ENCODE data around the gene SLC25A53.

DNA sequence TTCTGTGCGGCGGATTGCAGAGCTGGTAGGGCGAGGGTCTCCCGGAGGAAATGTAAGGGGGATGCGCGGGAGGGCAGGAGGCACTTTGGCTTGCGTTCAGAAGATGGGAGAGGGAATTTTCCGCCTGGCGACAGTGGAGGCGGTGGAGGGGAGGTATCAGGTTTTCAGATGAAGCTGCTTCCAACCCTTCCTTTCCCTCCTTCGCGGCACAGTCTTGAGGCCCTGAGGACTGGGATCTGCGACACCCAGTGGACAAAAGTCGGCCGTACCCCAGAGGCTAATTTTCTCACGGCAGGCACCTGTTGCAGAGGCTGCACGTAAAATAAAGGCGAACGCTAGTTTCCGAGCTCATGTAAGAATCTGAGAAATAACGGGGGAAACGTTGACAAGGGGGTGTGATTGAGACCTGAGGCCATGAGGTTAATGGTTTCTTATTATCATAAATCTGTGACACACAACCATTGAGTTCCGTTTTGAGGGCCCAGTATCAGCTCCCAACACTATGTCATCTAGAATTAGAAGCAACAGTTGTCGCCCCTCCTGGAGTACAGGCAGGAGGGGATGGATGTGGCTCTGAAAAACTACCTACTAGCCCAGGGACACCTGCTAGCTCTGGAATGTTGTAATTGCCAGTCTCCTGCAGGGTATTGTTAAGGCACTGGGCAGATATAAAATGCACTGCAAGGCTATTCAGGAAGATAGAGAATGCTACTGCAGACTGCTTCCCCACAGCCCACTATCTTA lies 43.4 kb downstream of the SLC25A53 start:
- TF ChIP-seq CEBPB (IDR thresholded peaks at IDR 0.05) (no peak), POLR2A (IDR thresholded peaks at IDR 0.05; ENCODE audit: low read length) (no peak), BHLHE40 (IDR thresholded peaks at IDR 0.05; ENCODE audit: low read depth, low read length) (no peak), RFX5 (IDR thresholded peaks at IDR 0.05) (no peak)
- TF ChIP-seq, protein P1, sequence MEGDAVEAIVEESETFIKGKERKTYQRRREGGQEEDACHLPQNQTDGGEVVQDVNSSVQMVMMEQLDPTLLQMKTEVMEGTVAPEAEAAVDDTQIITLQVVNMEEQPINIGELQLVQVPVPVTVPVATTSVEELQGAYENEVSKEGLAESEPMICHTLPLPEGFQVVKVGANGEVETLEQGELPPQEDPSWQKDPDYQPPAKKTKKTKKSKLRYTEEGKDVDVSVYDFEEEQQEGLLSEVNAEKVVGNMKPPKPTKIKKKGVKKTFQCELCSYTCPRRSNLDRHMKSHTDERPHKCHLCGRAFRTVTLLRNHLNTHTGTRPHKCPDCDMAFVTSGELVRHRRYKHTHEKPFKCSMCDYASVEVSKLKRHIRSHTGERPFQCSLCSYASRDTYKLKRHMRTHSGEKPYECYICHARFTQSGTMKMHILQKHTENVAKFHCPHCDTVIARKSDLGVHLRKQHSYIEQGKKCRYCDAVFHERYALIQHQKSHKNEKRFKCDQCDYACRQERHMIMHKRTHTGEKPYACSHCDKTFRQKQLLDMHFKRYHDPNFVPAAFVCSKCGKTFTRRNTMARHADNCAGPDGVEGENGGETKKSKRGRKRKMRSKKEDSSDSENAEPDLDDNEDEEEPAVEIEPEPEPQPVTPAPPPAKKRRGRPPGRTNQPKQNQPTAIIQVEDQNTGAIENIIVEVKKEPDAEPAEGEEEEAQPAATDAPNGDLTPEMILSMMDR (IDR thresholded peaks at IDR 0.05) = peak; percentile 49
- TF ChIP-seq, protein P2, sequence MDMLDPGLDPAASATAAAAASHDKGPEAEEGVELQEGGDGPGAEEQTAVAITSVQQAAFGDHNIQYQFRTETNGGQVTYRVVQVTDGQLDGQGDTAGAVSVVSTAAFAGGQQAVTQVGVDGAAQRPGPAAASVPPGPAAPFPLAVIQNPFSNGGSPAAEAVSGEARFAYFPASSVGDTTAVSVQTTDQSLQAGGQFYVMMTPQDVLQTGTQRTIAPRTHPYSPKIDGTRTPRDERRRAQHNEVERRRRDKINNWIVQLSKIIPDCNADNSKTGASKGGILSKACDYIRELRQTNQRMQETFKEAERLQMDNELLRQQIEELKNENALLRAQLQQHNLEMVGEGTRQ (IDR thresholded peaks at IDR 0.05) = no peak

Measured in A549 (cell line).